ENCODE results near the gene FUT6. TPM values are rescaled to one million over a fixed set of nuclear protein-coding genes. Genes with fewer than 3 reads are reported as not detected.
A peak's percentile ranks its signal among the peaks of the same experiment; 100 is the strongest.
"Not testable (repeated sequence)": the region's sequence is repeated elsewhere in the genome, so short reads cannot be mapped to it uniquely, and the experiment has no call there.

FUT6 gene
- total RNA-seq, 1 donor from 2014 or later, result not detected

GRCh38 chr19:5880604-5881078, 41.1 kb upstream of the FUT6 start:
- CTCF ChIA-PET, result no interaction called here

GRCh38 chr19:5880196-5880595, 40.7 kb upstream of the FUT6 start:
- TF ChIP-seq CTCF (IDR thresholded peaks at IDR 0.05), result no peak
- ATAC-seq (ENCODE audit: low read depth) (no peak), DNase-seq (no peak)
- Mint-ChIP-seq H3K4me1 (peaks cover 2% of the 10 kb centered on the region), H3K27me3 (peaks cover 10% of the 10 kb centered on the region), H3K27ac (peak overlapping the region; percentile 35), H3K36me3 (ENCODE audit: low read depth) (no peaks in the 10 kb centered on the region), H3K4me3 (no peak overlapping the region), H3K9me3 (no peaks in the 10 kb centered on the region)
- intact Hi-C loops (cut with micrococcal nuclease), result no loop called here
- CTCF ChIA-PET, result no interaction called here
- POLR2A ChIA-PET, result no interaction called here

More at GRCh38 chr19:5880604-5881078, 41.1 kb upstream of the FUT6 start:
- POLR2A ChIA-PET, result interaction anchor here (0.6 kb wide), 1 partner anchor 77 kb away, joined by 13 read pairs; no protein-coding TSS in a partner anchor
- DNase-seq, result no peak
- ATAC-seq (ENCODE audit: low read depth), result no peak
- Mint-ChIP-seq H3K4me3 (no peak overlapping the region), H3K27ac (no peak overlapping the region), H3K36me3 (ENCODE audit: low read depth) (no peaks in the 10 kb centered on the region), H3K4me1 (peaks cover 2% of the 10 kb centered on the region), H3K27me3 (peaks cover 10% of the 10 kb centered on the region), H3K9me3 (no peaks in the 10 kb centered on the region)
- TF ChIP-seq CTCF (IDR thresholded peaks at IDR 0.05), result no peak
- intact Hi-C loops (cut with micrococcal nuclease), result no loop called here

- no peak for DNase-seq
- POLR2A ChIA-PET, result no interaction called here
- intact Hi-C loops (cut with micrococcal nuclease), result no loop called here
- Mint-ChIP-seq H3K4me3 (no peak overlapping the region), H3K27ac (no peak overlapping the region), H3K36me3 (ENCODE audit: low read depth) (no peaks in the 10 kb centered on the region), H3K4me1 (no peaks in the 10 kb centered on the region), H3K27me3 (peaks cover 10% of the 10 kb centered on the region), H3K9me3 (no peaks in the 10 kb centered on the region)
- CTCF ChIA-PET, result no interaction called here
- no peak for ATAC-seq (ENCODE audit: low read depth)
- TF ChIP-seq CTCF (IDR thresholded peaks at IDR 0.05), result no peak
Observed at GRCh38 chr19:5877882-5878281, 38.4 kb upstream of the FUT6 start.

DNA sequence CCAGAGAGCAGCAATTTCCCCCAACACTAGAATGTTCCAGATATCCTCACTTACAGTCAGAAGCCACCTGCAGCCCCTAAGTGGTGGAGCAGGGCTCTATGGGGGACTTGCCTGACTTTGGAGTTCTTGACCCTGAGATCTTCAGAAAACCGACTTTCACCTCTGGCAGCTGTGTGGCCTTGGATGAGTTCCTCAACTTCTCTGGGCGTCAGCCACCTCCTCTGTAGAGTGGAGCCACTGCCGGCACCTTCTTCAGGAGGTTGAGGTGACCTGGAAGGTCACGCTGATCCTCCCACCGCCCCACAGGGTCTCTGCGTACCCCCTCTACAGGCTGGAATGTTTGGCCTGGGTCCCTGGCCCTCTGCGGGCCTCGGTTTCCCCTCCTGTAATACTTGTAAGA, 37.9 kb upstream of the FUT6 start:
- no peak overlapping the region for H3K4me3 Mint-ChIP-seq
- POLR2A ChIA-PET, result no interaction called here
- no peak overlapping the region for H3K27ac Mint-ChIP-seq
- no peak for TF ChIP-seq CTCF (IDR thresholded peaks at IDR 0.05)
- CTCF ChIA-PET, result no interaction called here
- no peak for ATAC-seq (ENCODE audit: low read depth)
- no peaks in the 10 kb centered on the region for H3K4me1 Mint-ChIP-seq
- no peak for DNase-seq
- H3K27me3 Mint-ChIP-seq, result peaks cover 8% of the 10 kb centered on the region
- H3K9me3 Mint-ChIP-seq, result no peaks in the 10 kb centered on the region
- H3K36me3 Mint-ChIP-seq (ENCODE audit: low read depth), result no peaks in the 10 kb centered on the region
- intact Hi-C loops (cut with micrococcal nuclease), result no loop called here

GRCh38 chr19:5874496-5874895, 35.0 kb upstream of the FUT6 start:
- POLR2A ChIA-PET; intact Hi-C loops (cut with micrococcal nuclease); H3K9me3 Mint-ChIP-seq; DNase-seq; ATAC-seq (ENCODE audit: low read depth); H3K4me3 Mint-ChIP-seq; H3K36me3 Mint-ChIP-seq (ENCODE audit: low read depth); H3K27me3 Mint-ChIP-seq; CTCF ChIA-PET; H3K27ac Mint-ChIP-seq; H3K4me1 Mint-ChIP-seq: not testable (repeated sequence)

DNA sequence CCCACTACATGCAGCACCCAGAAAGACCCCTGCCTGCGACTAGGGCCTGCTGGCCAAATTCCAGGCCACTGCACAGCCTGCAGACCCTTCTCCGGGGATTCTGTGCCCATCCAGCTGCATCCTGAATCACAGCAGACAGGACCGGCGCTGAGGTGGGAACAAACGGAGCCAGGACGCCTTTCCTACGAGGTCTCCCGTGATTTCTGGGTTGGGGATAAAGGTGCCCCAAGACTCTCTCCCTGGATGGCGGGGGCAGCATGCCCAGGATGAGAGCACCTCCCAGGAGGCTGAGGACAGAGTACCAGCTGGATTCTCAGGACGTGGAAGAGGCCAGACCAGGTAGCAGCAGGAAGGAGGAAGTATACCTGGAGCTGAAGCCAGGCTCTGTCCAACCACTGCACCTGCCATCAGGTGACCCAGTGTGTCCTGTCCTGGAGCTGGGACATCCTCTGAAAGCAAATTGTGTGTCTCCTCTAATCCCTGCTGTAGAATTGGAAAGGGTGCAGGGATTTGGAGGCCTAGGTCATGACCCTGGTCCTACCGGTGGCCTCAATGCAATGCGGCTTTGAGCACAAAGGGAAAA, 34.2 kb upstream of the FUT6 start:
- Mint-ChIP-seq H3K27ac (no peak overlapping the region), H3K4me1 (no peaks in the 10 kb centered on the region), H3K27me3 (peaks cover under 1% of the 10 kb centered on the region), H3K36me3 (ENCODE audit: low read depth) (no peaks in the 10 kb centered on the region), H3K4me3 (no peak overlapping the region), H3K9me3 (no peaks in the 10 kb centered on the region)
- ATAC-seq (ENCODE audit: low read depth) (no peak), DNase-seq (no peak)
- intact Hi-C loops (cut with micrococcal nuclease), result no loop called here
- ChIA-PET POLR2A (no interaction called here), CTCF (no interaction called here)
- no peak for TF ChIP-seq CTCF (IDR thresholded peaks at IDR 0.05)
